Urinary bladder (tissue), 4 donors: ENCODE measurements around the gene ABCG1. TPM values are rescaled to one million over a fixed set of nuclear protein-coding genes. Genes with fewer than 3 reads are reported as not detected.

Experiments used
- DNase-seq: peaks from one replicate; pipeline ENCODE4 v3.0.0-alpha.2; 2015; ENCODE audit errors: extremely low spot score
- H3K27ac ChIP-seq: one replicate; pipeline ENCODE4 v1.5.1; 2013; ENCODE audit warnings: low read depth, mild to moderate bottlenecking, moderate library complexity
- H3K36me3 ChIP-seq: one replicate; pipeline ENCODE4 v1.6.1; 2013; ENCODE audit warnings: mild to moderate bottlenecking, moderate library complexity; ENCODE audit not compliant: insufficient read depth
- H3K4me1 ChIP-seq: one replicate; pipeline ENCODE4 v1.6.1; 2013; ENCODE audit warnings: mild to moderate bottlenecking, moderate library complexity; ENCODE audit not compliant: insufficient read depth
- H3K4me3 ChIP-seq: one replicate; pipeline ENCODE4 v1.5.1; 2013; ENCODE audit warnings: low read depth, low read length
- WGBS: extraction: QIAGEN DNeasy Blood & Tissue Kit; methylation state at CpG from one replicate; pipeline ENCODE4 v1.1.7; 2013; 5-methylcytosine and 5-hydroxymethylcytosine counted together
- polyA plus RNA-seq: library from polyadenylated mRNA; stranded (reverse); fragments of 200-250 nt; gene quantifications from one replicate; pipeline ENCODE4 v1.2.3, GENCODE V29; 2013
- small RNA-seq: library from RNA; depleted of rRNA; stranded (forward); fragments of <200 nt; gene quantifications from one replicate; pipeline ENCODE3, GENCODE V24; 2014
- total RNA-seq: library from RNA; depleted of rRNA; stranded (reverse); fragments of >200 nt; gene quantifications from one replicate; pipeline ENCODE4 v1.2.3, GENCODE V29; 2014
- donor health status: healthy with polysubstance abuse.
- donor health status: healthy.

ABCG1 gene
- total and polyA plus RNA-seq, 2 donors, result 12.7 to 16.3 TPM

DNA sequence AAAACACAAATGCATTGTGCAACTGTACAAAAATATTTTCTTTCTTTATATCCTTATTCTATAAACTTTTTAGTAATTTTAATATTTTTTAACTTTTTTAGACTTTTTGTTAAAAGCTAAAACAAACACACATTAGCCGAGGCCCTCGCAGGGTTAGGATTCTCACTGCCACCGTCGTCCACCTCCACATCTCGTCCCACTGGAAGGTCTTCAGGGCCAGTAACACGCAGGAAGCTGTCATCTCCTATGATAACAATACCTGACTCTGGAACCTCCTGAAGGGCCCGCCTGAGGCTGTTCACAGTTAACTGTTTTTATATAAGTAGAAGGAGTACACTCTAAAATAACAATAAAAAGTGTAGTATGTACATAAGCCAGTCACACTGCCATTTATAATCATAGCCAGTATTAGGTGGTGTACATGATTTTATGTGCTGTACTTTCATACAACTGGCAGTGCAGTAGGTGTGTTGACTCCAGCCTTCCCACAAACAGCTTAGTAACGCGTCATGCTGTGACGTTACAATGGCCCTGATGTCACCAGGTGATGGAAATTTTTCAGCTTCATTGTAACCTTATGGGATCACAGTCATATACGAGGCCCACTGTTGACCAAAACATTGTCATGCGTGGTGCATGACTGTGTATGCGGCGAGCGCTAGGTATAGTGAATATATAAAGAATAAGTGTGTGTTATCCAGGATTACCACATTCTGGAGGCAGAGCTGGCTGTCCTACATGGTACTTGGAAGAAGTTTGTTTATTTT is 123.0 kb downstream of the ABCG1 start:
- WGBS, result 88% methylated on average over 15 of the region's 15 CpGs
- Histone ChIP-seq H3K27ac (no peak overlapping the region), H3K36me3 (no peaks in the 10 kb centered on the region), H3K4me1 (no peaks in the 10 kb centered on the region), H3K4me3 (no peak overlapping the region)
- no peak for DNase-seq

DNA sequence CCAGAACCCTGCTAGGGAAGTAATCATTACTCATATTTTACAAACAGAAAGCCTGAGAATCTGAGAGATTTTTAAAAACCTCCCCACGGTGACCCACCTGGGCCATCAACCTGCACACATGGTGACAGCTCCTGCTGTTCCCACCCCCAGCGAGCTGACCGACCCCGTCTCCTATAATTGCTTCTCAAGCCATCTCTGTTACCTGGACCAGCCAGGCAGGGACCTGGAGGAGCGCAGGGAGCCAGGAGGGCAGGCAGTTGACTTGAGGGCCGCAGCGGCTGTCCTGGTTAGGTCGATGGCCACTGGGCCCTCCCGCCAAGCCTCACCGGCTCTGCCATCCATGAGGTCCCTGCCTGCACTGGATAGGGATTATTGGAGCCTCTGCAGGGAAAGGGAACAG is 124.2 kb downstream of the ABCG1 start:
- 82% methylated on average over 10 of the region's 10 CpGs for WGBS
- no peak overlapping the region for H3K4me3 ChIP-seq
- DNase-seq, result no peak
- H3K4me1 ChIP-seq, result no peaks in the 10 kb centered on the region
- H3K36me3 ChIP-seq, result no peaks in the 10 kb centered on the region
- H3K27ac ChIP-seq, result no peak overlapping the region

DNA sequence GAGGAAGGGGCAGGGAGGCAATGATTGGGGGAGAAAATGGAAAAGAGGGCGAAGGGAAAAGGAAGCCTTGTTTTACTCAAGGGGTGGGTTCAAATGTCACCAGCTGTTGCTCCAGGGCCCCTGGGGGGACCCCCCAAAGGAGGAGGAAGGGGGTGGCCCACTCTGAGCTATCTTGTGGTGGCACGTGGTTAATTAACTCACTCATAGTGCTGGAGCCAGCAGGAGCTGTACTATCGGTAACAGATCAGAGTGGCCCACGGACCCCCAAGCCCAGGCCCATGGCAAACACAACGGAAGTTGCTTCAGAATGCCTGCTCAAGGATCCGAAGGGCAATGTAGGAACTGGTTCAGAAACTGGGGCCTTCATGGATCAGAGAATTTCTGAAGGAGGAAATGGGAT is 124.6 kb downstream of the ABCG1 start:
- no peak overlapping the region for H3K4me3 ChIP-seq
- no peak for DNase-seq

DNA sequence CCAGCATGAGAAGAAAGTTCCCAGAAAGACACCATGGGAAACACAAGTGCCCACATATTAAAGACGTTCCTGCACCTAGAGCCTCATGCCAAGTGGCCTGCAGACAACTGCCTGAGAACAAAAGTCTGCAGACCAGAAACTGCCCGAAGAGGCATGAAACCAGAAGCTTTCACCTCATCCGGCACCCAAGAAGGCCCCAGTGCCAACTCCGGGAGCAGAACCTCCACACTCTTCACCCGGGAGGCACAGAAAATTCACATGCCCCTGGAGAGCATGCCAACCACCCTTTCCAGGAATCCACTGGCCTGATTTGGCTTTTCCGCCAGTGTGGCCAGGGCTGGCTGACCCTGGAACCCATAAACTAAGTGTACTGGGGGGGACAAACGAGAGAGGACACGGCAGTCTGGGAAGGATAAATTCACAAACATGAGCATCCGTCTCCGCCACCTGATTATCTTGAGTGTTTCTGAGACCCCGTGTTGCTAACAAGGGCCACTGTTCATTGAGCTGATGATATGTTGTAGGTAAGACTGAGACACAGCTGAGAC is 125.1 kb downstream of the ABCG1 start:
- no peak for DNase-seq
- Histone ChIP-seq H3K27ac (no peak overlapping the region), H3K4me3 (no peak overlapping the region), H3K4me1 (no peaks in the 10 kb centered on the region), H3K36me3 (no peaks in the 10 kb centered on the region)
- WGBS, result 83% methylated on average over 11 of the region's 11 CpGs

More for the DNA sequence above, 124.6 kb downstream of the ABCG1 start:
- Histone ChIP-seq H3K36me3 (no peaks in the 10 kb centered on the region), H3K27ac (no peak overlapping the region), H3K4me1 (no peaks in the 10 kb centered on the region)
- 89% methylated on average over 6 of the region's 6 CpGs for WGBS

DNA sequence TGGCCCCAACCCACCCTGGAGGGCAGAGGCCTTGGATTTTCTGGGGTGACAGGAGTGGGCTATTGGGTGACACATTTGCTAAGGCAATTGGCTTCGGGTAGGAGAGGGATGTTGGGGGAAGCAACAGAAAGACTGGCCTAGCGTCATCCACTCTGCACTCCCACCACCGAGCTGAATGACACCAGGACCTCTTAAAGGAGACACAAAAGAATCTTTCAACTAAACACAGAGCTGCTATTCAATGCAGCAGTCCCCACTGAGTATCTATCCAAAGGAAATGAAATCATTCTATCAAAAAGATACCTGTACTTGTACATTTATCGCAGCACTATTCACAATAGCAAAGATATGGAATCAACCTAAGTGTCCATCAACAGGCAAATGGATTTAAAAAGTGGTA is 125.7 kb downstream of the ABCG1 start:
- Histone ChIP-seq H3K36me3 (no peaks in the 10 kb centered on the region), H3K27ac (no peak overlapping the region), H3K4me3 (no peak overlapping the region), H3K4me1 (no peaks in the 10 kb centered on the region)
- 74% methylated on average over 4 of the region's 4 CpGs for WGBS
- DNase-seq, result no peak

DNA sequence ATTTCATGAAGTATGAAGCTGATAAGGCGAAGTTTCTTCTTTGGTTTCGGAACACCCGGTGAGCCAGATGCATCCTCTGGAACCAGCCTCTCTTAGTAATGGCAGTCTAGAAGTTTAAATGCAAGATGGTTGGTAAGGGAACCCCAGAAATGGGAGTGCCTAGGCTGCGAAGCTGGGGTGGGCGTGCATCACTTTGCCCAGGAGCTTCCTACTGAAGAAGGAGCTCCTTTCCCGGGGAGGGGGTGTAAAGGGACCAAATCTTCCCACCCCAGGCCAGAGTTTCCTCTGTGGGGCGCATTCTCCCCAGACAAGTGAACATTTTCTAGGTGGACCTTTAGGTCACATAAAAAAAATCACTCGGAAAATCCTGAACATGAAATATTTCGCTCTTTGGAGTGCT is 127.5 kb downstream of the ABCG1 start:
- no peaks in the 10 kb centered on the region for H3K4me1 ChIP-seq
- 88% methylated on average over 9 of the region's 9 CpGs for WGBS
- no peaks in the 10 kb centered on the region for H3K36me3 ChIP-seq
- no peak overlapping the region for H3K4me3 ChIP-seq
- no peak overlapping the region for H3K27ac ChIP-seq
- no peak for DNase-seq

Small RNA genes within 50 kb of the gene (small RNA-seq; reads per million reads assigned to genes)
- not detected for gene RNA5SP492

Other genes starting within 250 kb of the ABCG1 start
- 12.6 TPM for gene ZBTB21, start 208.8 kb upstream of the ABCG1 start, total RNA-seq
- gene ZBTB21, start 208.8 kb upstream of the ABCG1 start, polyA plus RNA-seq, result 5.2 TPM
- not detected for gene UMODL1, start 147.8 kb upstream of the ABCG1 start, total RNA-seq
- not detected for gene UMODL1, start 147.8 kb upstream of the ABCG1 start, polyA plus RNA-seq
- gene TFF3, start 96.3 kb downstream of the ABCG1 start, total RNA-seq, result 6.8 TPM
- 9.9 TPM for gene TFF3, start 96.3 kb downstream of the ABCG1 start, polyA plus RNA-seq
- gene TFF2, start 131.9 kb downstream of the ABCG1 start, total RNA-seq, result not detected
- not detected for gene TFF2, start 131.9 kb downstream of the ABCG1 start, polyA plus RNA-seq
- gene TFF1, start 147.4 kb downstream of the ABCG1 start, total RNA-seq, result not detected
- gene TFF1, start 147.4 kb downstream of the ABCG1 start, polyA plus RNA-seq, result not detected
- not detected for gene TMPRSS3, start 176.9 kb downstream of the ABCG1 start, total RNA-seq
- not detected for gene TMPRSS3, start 176.9 kb downstream of the ABCG1 start, polyA plus RNA-seq
- 0.32 TPM for gene UBASH3A, start 184.8 kb downstream of the ABCG1 start, total RNA-seq
- 0.27 TPM for gene UBASH3A, start 184.8 kb downstream of the ABCG1 start, polyA plus RNA-seq